PC-3 (cell line): ENCODE results near the gene SFRP2.

Experiments
- EZH2 ChIP-seq: fragments of 300-600 bp; sonication (generic); IDR thresholded peaks from one replicate; pipeline ENCODE4 v1.6.1; 2017; ENCODE audit warnings: antibody characterized with exemption, mild to moderate bottlenecking, low read length; ENCODE audit not compliant: unreplicated experiment
- TF ChIP-seq, protein P1 (sequence below): fragments of 300-600 bp; sonication (generic); conservative IDR thresholded peaks from 2 replicates; pipeline ENCODE4 v1.5.1; 2017; ENCODE audit warnings: antibody characterized with exemption, low read depth, mild to moderate bottlenecking, low read length

DNA sequence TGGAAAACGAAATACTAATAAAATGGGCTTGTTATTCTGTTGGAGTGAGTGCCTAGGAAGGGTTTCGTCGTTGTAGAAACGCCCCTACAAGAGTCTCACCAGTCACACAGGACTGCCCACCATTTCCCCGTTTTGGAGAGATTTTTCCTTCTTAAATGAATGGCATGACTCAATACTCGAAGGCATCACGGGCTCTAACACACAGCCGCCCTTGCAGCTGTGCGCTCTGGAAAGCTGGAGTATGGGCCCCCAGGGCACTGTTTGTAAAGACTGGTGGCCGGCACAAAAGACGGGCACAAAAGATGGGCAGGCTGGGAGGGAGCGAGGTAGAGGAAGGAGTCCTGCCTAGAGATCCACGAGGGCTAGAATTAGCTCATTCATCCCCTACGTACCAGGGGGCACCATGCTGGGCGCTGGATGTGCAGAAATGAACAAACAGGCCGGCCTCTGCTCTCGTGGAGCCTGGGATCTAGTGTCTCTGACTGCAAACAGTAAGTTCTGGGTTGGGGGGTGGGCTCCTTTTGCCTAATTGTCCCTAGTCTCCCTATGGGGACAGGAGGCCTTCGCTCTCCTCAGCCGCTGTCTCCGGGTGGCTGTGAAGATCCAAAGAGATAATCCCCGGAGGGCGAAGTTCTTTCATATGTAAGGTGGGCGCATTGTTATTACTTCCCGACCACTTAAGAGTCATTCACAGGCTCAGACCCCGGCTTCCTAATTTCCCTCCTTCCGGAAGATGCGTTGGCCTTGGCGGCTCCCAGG lies 1.0 kb upstream of the SFRP2 start:
- TF ChIP-seq, protein P1, sequence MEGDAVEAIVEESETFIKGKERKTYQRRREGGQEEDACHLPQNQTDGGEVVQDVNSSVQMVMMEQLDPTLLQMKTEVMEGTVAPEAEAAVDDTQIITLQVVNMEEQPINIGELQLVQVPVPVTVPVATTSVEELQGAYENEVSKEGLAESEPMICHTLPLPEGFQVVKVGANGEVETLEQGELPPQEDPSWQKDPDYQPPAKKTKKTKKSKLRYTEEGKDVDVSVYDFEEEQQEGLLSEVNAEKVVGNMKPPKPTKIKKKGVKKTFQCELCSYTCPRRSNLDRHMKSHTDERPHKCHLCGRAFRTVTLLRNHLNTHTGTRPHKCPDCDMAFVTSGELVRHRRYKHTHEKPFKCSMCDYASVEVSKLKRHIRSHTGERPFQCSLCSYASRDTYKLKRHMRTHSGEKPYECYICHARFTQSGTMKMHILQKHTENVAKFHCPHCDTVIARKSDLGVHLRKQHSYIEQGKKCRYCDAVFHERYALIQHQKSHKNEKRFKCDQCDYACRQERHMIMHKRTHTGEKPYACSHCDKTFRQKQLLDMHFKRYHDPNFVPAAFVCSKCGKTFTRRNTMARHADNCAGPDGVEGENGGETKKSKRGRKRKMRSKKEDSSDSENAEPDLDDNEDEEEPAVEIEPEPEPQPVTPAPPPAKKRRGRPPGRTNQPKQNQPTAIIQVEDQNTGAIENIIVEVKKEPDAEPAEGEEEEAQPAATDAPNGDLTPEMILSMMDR = no peak
- TF ChIP-seq EZH2 = no peak
